Peyer's patch (tissue), 4 donors: ENCODE results near the gene RNF152. TPM values are rescaled to one million over a fixed set of nuclear protein-coding genes. Genes with fewer than 3 reads are reported as not detected.
"Not testable (repeated sequence)": the region's sequence is repeated elsewhere in the genome, so short reads cannot be mapped to it uniquely, and the experiment has no call there.

Experiments
- DNase-seq, 3 donors: peaks; one replicate each; pipeline ENCODE4 v3.0.0-alpha.2; 2017 to 2019
- H3K27ac ChIP-seq, 4 donors: fragments of 200-600 bp; sonication (generic); one replicate each; pipeline ENCODE4 v1.5.1; 2016 to 2019
- H3K27me3 ChIP-seq, 2 donors: fragments of 200-600 bp; sonication (generic); one replicate each; pipeline ENCODE4 v1.5.1; 2019
- H3K36me3 ChIP-seq, 3 donors: fragments of 200-600 bp; sonication (generic); one replicate each; pipeline ENCODE4 v1.5.1; 2016 to 2019
- H3K4me1 ChIP-seq, 4 donors: fragments of 200-600 bp; sonication (generic); one replicate each; pipeline ENCODE4 v1.5.1; 2016 to 2019
- H3K4me3 ChIP-seq, 4 donors: fragments of 200-600 bp; sonication (generic); 1 replicate in 3 of 4; 2 replicates in 1 of 4; pipeline ENCODE4 v1.5.1; 2016 to 2019; ENCODE audit warnings: mild to moderate bottlenecking in 1 of 4
- H3K9me3 ChIP-seq, 4 donors: fragments of 200-600 bp; sonication (generic); one replicate each; pipeline ENCODE4 v1.5.1; 2016 to 2019; ENCODE audit warnings: mild to moderate bottlenecking in 1 of 4
- POLR2A ChIP-seq, 2 donors: fragments of 450-650 bp; IDR thresholded peaks; one replicate each; pipeline ENCODE4 v1.5.1; 2017; ENCODE audit warnings: antibody characterized with exemption in 2 of 2, mild to moderate bottlenecking in 2 of 2, moderate library complexity in 2 of 2
- total RNA-seq, 4 donors: library from RNA; depleted of rRNA; stranded (reverse); fragments of >200 nt; gene quantifications; one replicate each; pipeline ENCODE4 v1.1.0, GENCODE V29; 2016
- TF ChIP-seq, protein P1 (sequence below), 6 experiments: fragments of 450-650 bp in 4 of 6; fragments of 200-600 bp in 2 of 6; sonication (generic) in 1 of 6; IDR thresholded peaks; one replicate each; pipeline ENCODE4 v1.5.1; 2017 to 2019; ENCODE audit warnings: antibody characterized with exemption in 6 of 6, mild to moderate bottlenecking in 3 of 6, moderate library complexity in 1 of 6

Gene RNF152
- total RNA-seq, 4 donors from 2014 or later = 17.3 to 185 (median 120) TPM

DNA sequence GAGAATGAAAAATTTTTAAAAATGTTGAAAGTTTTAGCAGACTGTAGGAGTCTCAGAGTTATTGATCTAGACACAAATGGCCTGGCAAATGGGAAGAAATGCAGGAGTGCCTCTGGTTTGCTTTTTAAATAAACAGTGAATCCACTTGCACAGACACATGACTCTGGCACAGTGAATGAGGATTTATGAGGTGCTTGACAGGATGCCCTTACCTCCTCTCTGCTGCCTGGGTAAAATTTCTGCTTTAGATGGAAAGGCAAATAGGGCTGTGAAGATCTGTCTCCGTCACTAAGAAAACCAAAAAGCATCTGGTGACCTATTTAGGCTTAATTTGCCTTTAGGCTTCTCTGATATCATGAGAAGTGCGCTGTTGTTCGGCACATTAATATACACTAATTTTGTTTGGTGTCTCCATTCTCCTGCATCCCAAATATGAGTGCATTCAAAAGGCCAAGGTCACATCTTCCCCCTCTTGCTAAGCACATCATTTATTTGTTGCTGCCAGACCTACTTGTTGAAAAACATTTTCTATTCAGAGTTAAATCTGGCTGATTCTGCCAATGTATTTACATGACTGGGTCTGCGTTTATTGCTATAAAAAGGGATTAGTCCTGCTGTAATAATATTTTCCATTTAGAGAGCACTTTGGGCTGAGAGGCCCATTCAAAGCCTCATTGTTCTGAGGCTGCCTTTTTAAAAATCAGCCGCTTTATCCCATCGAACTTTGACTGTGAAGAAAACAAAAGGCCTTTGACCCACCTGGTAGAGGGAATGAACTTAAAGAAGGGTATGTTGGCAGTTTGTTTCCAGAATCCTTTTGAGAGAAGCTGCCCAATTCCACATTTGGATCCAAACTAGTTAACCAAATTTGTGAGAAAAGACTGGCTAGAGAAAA is 94.9 kb downstream of the RNF152 start:
- Histone ChIP-seq H3K4me1 (no peaks in the 10 kb centered on the region), H3K27ac (no peak overlapping the region), H3K9me3 (no peaks in the 10 kb centered on the region), H3K36me3 (no peaks in the 10 kb centered on the region), H3K27me3 (no peaks in the 10 kb centered on the region), H3K4me3 (no peak overlapping the region)
- DNase-seq = no peak
- TF ChIP-seq, protein P1, sequence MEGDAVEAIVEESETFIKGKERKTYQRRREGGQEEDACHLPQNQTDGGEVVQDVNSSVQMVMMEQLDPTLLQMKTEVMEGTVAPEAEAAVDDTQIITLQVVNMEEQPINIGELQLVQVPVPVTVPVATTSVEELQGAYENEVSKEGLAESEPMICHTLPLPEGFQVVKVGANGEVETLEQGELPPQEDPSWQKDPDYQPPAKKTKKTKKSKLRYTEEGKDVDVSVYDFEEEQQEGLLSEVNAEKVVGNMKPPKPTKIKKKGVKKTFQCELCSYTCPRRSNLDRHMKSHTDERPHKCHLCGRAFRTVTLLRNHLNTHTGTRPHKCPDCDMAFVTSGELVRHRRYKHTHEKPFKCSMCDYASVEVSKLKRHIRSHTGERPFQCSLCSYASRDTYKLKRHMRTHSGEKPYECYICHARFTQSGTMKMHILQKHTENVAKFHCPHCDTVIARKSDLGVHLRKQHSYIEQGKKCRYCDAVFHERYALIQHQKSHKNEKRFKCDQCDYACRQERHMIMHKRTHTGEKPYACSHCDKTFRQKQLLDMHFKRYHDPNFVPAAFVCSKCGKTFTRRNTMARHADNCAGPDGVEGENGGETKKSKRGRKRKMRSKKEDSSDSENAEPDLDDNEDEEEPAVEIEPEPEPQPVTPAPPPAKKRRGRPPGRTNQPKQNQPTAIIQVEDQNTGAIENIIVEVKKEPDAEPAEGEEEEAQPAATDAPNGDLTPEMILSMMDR (IDR thresholded peaks at IDR 0.05) = no peak
- TF ChIP-seq POLR2A (IDR thresholded peaks at IDR 0.05) = no peak

DNA sequence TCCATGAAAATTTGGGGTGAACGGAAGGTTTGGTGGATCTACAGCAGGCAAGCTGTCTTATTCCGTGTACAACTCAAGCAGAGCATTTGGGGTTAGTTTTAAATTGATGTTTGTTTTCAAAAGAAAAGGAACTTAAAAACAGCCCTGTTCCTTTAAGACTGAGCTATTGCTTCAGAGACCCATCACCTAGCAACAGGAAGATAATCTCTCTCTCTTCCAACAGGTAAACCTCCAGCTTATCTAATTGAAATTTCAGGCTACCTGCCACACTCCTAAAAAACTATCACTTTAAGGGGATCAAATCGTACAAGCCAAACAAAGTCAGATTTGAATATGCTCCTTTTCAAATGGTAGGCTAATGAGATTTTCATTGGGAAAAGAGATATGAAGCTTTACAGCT is 101.8 kb downstream of the RNF152 start:
- H3K9me3 ChIP-seq = peaks cover 0 to 3% (median 0%) of the 10 kb centered on the region in 4 donors
- TF ChIP-seq POLR2A (IDR thresholded peaks at IDR 0.05) = no peak
- TF ChIP-seq, protein P1 (IDR thresholded peaks at IDR 0.05) = no peak
- no peaks in the 10 kb centered on the region for H3K36me3 ChIP-seq
- H3K27me3 ChIP-seq = no peaks in the 10 kb centered on the region
- H3K4me3 ChIP-seq = no peak overlapping the region
- no peaks in the 10 kb centered on the region for H3K4me1 ChIP-seq
- no peak for DNase-seq
- H3K27ac ChIP-seq = no peak overlapping the region

DNA sequence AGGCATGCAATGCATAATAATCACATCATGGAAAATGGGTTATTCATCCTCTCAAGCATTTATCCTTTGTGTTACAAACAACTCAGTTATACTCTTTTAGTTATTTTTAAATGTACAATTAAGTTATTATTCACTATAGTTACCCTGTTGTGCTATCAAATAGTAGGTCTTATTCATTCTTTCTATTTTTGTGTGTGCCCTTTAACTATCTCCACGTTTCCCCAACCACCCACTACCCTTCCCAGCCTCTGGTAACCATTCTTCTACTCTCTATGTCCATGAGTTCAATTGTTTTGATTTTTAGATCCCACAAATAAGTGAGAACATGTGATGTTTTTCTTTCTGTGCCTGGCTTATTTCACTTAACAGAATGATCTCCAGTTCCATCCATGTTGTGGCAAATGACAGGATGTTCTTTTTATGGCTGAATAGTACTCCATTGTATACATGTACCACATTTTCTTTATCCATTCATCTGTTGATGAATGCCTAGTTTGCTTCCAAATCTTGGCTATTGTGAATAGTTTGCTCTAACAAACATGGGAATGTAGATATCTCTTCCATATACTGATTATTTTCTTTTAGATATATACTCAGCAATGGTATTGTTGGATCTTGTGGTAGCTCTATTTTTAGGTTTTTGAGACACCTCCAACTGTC is 105.7 kb downstream of the RNF152 start:
- not testable (repeated sequence) for H3K4me1 ChIP-seq, H3K27me3 ChIP-seq, DNase-seq, H3K4me3 ChIP-seq, H3K27ac ChIP-seq, H3K36me3 ChIP-seq, H3K9me3 ChIP-seq

DNA sequence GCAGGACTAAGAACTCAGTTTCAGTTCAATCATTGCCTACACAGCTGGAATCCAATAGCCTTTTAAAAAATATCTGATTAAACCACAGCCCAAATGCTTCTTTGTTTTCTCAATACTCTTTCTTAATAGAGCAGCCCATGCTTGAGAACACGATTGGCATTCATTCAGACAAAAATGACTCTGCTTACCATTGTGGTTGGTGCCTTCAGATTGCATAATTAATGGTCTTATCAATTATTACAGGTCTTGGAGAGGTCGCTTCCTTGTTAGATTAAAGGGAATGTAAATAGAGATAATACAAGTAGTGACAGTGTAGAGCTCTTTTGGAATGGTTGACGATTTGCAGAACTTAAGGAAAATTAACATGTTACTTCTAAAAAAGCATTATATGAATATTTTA is 107.2 kb downstream of the RNF152 start:
- no peaks in the 10 kb centered on the region for H3K27me3 ChIP-seq
- DNase-seq = no peak
- no peak overlapping the region for H3K4me3 ChIP-seq
- no peaks in the 10 kb centered on the region for H3K4me1 ChIP-seq
- H3K27ac ChIP-seq = no peak overlapping the region
- no peaks in the 10 kb centered on the region for H3K36me3 ChIP-seq
- no peak for TF ChIP-seq POLR2A (IDR thresholded peaks at IDR 0.05)
- TF ChIP-seq, protein P1 (IDR thresholded peaks at IDR 0.05) = no peak
- H3K9me3 ChIP-seq = peaks cover 0 to 3% (median 0%) of the 10 kb centered on the region in 4 donors

DNA sequence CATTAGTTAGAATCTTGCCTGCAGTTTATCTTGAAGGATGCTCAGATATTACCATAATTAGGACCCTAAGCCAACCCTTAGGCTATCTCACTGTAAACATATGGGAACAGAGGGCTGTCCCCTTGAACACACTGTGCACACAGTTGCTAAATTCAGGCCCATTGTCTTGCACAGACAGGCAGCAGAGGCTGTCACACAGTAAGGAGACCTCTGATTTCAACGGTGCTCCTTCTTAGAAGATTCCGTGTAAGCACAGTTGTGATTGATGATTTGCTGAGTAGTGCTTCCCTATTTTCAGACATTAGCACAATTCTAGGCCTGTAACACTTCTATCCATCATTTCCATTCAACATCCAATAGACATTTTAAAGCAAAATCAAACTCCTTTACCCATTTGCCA is 108.0 kb downstream of the RNF152 start:
- H3K27ac ChIP-seq = no peak overlapping the region
- no peaks in the 10 kb centered on the region for H3K36me3 ChIP-seq
- DNase-seq = no peak
- H3K27me3 ChIP-seq = no peaks in the 10 kb centered on the region
- H3K4me3 ChIP-seq = no peak overlapping the region
- TF ChIP-seq, protein P1 (IDR thresholded peaks at IDR 0.05) = no peak
- TF ChIP-seq POLR2A (IDR thresholded peaks at IDR 0.05) = no peak
- peaks cover 0 to 3% (median 0%) of the 10 kb centered on the region in 4 donors for H3K9me3 ChIP-seq
- H3K4me1 ChIP-seq = no peaks in the 10 kb centered on the region

DNA sequence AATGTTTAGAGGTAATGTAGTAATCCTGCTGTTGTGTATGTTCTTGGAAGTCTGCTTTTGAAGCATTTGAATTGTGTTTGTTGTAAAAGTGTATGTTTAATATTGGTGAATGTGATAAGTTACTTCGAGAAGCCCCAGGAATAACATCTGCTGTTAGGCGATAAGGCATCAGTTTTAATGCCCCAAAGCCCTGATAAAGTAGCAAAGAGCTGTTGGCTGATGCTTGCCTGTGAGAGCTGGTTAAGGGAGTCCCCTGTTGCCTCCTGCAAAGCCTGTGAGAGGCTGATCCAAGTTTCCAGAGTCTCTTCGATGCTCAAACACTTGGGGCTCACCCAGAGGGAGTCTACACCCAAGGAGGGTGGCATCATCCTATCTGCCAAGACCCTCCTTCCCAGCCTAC is 110.3 kb downstream of the RNF152 start:
- Histone ChIP-seq H3K4me1 (no peaks in the 10 kb centered on the region), H3K27me3 (no peaks in the 10 kb centered on the region), H3K4me3 (no peak overlapping the region), H3K9me3 (no peaks in the 10 kb centered on the region), H3K36me3 (no peaks in the 10 kb centered on the region), H3K27ac (no peak overlapping the region)
- TF ChIP-seq, protein P1 (IDR thresholded peaks at IDR 0.05) = no peak
- TF ChIP-seq POLR2A (IDR thresholded peaks at IDR 0.05) = no peak
- no peak for DNase-seq

DNA sequence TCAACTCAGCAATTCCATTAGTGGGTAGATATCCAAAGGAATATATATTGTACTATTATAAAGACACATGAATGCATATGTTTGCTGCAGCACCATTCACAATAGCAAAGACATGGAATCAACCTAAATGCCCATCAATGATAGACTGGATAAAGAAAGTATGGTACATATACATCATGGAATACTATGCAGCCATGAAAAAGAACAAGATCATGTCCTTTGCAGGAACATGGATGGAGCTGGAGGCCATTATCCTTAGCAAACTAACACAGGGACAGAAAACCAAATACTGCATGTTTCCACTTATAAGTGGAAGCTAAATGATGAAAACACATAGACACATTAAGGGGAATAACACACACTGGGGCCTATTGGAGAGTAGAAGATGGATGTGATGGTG is 116.6 kb downstream of the RNF152 start:
- not testable (repeated sequence) for H3K27me3 ChIP-seq, H3K36me3 ChIP-seq, H3K27ac ChIP-seq, H3K4me1 ChIP-seq, H3K9me3 ChIP-seq, H3K4me3 ChIP-seq, DNase-seq
